Activated CD4-positive, alpha-beta T cell treated with anti-CD3 and anti-CD28 coated beads for 1 hour (primary cell): Measurements from ENCODE around the gene SCART1.
"Not testable (repeated sequence)": the region's sequence is repeated elsewhere in the genome, so short reads cannot be mapped to it uniquely, and the experiment has no call there.

Experiments
- DNase-seq: peaks from one replicate; pipeline ENCODE4 v3.0.0-alpha.2; 2020

The SCART1 gene

DNA sequence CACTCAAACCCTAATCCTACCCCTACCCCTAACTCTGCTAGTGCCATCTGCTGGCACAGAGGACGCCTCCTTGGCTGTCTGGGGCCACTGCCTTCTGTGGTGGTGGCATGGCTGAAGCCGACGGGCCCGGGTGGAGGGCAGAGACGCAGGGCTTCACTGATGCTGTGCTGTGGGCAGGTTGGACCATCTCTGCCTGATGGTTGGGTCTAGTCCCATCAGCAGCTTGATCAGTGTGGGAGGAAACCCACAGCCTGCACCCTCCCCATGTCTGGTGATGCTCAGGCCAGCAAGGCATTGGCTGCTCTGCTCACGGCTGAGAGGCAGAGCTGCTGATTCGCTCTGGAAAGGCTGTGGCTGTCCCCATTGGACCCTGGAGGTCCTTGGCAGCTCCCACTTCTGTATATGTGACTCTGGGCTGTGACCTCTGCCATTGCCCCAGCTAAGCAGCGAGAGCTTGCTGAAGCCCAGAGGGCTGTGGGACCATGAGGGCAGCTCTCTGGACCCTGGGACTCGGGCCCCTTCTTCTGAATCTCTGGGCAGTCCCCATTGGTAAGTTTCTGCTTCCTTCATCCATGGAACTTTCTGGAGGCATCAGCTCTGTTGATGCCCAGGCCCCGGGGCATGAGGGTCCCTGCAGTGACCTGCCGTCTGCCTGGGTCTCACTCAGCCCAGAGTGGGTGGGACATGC is at the start of gene SCART1:
Gene SCART1 (plus strand): TSS at position 430 of the 688 bp plus-strand sequence. CDS start 53 bp downstream, at position 483.
- DNase-seq: no peak

DNA sequence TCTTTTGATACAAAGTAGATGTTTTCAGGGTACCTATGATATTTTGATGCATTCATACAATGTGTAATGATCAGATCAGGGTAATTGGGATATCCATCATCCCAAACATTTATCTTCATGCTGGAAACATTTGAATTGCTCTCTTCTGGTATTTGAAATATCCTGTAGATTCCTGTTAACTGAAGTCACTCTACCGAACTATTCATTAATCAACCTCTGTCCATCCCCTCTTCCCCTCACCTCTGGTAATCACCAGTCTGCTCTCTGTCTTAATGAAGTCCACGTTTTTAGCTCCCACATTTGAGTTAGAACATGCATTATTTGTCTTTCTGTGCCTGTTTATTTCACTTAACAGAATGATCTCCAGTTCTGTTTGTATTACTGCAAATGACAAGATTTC is 48.5 kb upstream of the SCART1 start:
- no peak for DNase-seq

DNA sequence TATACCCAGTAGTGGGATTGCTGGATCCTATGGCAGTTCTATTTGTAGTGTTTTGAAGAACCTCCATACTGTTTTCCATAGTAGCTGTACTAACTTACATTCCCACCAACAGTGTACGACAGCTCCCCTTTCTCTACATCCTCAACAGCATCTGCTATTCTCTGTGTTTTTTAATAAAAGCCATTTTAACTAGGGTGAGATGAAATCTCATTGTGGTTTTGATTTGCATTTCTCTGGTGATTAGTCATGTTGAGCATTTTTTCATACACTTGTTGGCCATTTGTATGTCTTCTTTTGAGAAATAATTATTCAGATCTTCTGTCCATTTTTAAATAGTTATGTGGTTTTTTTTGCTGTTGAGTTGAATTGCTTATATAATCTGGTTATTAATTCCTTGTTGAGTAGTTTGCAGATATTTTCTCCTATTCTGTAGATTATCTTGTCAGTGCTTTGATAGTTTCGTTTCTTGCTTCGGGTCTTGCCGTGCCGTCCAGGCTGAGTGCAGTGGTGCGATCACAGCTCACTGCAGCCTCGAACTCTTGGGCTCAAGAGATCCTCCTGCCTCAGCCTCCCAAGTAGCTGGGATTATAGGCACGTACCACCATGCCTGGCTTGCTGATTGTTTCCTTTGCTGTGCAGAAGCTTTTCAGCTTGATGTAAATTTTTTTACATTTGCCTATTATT is 47.8 kb upstream of the SCART1 start:
- DNase-seq: no peak

DNA sequence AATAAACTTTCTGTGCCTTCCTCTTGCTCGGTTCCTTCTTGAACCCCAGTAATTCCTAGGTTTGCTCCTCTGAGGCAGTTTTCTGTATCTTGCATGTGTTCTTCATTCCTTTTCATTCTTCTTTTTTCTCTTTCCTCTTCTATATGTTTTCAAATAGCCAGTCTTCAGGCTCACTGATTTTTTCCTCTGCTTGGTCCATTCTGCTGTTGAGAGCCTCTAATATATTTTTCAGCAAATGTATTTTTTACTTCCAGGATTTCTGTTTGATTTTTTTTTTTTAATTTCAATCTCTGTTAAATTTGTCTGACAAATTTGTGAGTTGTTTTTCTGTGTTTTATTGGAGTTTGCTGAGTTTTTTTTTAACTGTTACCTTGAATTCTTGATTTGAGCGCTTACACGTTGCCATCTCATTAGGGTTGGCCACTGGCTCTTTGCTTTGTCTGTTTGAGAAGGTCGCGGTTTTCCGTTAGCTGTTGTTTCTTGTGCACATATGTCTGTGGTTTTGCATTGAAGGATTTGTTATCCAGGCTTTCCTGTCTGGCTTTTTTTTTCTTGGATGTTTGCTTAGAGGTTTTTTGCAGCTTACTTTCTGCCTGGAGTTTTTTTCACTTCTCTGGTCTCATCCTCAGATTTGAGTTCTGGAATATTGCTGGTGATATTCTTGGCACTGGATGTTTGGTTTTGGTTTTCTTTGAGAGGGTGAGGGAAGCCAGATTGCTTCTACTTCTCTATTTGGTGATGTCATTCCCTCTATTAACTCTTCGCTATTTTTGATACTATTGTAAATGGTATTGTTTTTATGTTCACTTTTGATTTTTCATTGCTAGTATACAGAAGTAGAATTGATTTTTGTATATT is 42.0 kb upstream of the SCART1 start:
- DNase-seq: no peak

DNA sequence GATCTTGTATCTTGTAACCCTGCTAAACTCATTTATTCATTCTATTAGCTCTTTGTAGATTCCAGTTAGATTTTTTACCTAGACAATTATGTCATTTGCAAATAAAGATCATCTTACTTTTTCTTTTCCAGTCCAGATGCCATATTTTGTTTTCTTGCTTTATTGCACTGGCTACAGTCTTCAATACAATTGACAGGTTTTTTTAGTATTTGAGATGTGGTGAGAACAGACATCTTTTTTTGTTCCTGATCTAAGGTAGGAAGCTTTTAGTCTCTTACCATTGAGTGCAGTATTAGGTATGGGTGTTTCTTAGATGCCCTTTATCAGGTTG is 41.4 kb upstream of the SCART1 start:
- no peak for DNase-seq

DNA sequence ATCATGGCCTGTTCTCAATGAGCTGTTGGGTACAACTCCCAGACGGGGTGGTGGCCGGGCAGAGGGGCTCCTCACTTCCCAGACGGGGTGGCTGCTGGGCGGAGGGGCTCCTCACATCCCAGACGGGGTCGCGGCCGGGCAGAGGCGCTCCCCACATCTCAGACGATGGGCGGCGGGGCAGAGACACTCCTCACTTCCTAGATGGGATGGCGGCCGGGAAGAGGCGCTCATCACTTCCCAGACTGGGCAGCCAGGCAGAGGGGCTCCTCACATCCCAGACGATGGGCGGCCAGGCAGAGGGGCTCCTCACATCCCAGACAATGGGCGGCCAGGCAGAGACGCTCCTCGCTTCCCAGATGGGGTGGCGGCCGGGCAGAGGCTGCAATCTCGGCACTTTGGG is 39.3 kb upstream of the SCART1 start:
- not testable (repeated sequence) for DNase-seq

DNA sequence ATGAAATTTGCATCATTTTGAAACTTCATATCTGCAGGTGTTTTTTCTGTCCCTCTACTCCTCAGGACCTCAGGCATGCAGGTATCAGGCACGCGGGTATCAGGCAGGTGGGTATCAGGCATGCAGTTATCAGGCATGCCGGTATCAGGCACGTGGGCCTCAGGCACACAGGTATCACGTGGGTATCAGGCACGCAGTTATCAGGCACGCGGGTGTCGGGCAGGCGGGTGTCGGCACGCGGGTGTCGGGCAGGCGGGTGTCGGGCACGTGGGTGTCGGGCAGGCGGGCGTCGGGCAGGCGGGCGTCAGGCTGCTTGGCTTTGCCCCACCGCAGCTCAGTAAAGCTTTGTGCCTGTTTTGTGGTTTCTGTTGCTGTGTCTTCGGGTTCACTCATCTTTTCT is 38.0 kb upstream of the SCART1 start:
- no peak for DNase-seq

DNA sequence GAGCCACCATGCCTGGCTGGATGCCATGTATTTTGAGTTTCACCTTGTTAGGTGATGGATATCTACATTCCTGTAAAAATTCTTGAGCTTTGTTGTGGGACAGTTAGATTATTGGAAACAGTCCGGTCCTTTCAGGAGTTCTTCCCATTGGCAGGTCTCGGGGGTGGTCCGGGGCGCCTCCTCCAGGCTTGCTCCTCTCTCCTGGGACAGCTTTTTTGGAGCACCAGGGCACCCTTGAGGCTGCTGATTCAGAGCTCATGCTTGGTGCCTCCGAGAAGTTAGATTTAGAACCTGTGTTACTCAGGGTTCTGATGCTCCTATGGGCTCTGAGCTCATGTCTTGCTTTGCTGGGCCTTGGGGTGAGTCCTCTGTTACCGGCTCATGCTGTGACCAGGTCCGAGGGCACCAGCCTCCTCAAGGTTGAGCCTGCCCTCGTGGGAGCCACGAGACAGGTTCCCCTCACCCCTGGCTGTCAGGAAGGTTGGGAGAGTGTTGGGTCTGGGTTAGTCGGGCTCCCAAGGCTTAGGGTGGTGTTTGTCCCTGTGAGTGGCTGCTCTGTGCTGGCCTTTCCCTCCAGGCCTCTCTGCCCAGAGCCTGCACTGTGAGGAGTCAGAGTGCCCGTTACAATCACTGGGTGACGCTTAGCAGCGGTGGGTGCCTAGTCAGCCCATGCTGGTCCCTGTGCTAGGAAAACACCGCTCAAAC is 35.3 kb upstream of the SCART1 start:
- no peak for DNase-seq

DNA sequence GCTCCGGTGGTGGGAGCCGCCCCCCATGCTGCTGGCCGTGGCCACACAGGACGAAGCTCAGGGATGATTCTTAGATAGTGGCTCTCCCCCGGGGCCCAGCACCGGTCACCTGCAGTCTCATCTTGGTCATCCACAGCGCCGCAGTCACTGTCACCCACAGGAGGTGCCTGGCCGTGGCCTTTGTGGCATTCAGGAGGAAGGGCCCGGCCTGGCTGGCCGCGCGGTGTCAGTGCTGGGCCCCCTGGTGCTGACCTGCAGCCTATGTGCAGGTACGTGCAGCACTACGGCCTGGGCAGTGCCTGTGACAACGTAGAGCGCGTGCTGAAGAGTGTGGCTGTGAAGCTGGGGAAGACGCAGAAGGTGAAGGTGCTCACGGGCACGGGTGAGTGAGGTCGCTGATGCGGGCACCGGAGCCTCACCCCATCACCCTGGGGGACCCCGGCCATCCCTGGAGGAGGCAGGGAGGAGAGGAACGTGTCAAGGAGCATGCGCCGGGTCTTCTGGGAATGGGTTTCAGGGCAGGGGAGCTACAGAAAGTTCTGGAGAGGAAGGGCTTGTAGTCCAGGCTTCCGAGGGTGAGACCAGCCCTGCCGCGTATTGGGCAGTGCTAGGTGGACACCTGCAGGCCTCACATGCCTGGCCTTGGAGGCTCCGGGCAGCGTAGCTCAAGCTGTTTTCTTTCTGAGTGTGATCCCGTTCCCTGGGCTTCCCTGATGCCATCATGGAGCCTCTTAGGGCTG is 34.4 kb upstream of the SCART1 start:
- DNase-seq: no peak

DNA sequence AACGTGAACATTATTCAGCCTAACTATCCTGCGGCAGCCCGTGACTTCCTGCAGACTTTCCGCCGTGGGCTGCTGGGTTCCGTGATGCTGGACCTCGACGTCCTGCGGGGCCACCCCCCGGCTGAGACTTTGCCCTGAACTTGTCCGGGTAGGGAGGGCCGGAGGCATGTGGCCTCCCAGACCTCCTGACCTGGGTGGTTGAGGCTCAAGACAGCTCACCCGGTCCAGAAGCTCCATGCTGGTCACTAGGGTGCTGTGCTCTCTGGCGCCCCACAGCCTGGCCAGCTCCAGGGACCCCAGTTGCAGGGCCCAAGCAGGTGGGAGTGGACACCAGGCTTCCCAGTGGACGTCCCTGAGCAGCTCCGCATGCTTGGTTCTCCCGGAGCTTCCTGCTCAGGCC is 33.7 kb upstream of the SCART1 start:
- no peak for DNase-seq

DNA sequence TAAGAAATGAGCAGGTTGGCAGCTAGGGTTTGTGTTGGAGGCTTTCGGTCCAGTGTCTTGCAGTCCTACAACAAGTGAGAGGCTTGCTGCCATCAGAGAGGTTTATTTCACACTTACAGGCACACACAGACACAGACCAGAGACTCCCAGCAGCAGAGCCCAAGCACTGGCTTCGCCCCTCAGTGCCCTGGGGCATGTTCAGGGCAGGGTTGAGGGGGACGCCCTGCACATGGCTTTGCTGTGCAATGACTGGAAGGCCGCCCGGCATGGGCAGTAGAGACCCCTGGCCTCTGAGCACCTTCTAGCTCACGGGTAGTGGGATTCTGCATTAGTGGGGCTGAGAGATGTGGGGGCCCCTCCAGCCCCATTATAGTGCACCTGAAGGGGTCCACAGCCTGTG is 33.2 kb upstream of the SCART1 start:
- no peak for DNase-seq

DNA sequence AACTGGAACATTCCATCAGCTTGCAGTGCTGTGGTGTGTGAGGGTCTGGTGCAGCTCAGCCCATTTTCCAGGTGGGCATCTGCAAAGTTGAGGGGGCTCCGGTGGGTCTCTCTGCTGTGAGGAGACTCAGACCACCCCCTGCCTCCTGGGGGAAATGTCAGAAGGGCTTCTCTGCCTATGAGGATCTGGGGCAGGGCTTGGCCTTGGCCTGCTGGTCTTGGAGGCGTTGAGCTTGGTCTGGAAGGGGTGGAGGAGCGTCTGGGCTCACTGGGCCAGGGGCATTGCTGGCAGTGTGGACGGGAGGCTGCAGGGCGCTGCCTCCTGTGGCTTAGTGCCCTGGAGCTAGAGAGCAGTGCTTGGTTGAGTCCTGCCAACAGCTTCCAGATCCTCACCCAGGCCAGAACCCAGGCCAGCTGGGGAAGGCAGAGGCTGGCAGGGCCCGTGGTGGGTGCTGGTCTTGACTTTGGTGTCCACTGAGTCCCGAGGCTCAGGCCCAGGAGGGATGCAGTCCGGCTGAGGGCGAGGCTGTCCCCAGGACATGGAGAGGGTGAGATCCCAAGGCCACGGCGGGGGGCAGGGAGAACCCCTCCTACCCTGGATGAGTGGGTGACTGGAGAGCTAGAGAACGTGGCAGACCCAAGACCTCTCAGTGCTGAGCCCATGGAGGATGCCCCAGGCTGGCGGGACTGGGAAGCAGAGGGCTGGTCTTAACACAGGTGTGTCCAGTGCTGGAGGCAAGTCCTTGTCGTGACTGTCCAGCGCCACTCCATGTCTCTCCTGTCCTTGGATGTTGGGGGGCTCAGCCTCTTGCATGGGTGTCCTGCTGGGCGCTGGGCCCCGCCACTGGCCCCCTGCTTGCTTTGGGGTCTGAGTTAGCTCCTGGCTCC is 32.2 kb upstream of the SCART1 start:
- no peak for DNase-seq

DNA sequence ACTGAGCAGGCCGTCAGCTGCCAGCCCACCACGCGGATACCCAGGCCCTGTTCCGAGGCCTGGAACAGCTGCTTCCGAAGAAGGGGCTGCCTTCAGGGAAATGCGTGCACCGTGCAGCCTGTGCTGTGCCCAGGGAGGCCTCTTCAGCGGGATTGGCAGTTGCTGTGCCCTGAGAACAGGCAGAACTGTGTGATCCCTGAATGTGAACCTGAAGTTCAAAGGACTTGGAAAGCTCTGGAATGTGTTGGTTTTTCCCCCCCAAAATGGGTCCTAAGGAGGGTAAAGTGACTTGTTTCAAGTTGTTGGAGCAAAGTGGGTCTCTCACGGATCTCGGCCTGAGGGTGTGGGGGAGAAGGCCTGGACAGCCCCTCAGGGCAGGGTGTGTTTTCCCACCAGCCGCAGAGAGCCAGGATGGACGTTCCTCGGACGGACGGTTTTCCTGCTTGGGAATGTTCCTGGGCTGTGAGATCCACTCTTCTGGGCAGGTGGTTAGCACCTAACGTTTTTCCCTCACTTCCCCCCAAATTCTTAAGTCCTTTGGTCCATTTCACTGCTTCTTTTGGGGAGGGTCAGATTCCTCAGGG is 31.4 kb upstream of the SCART1 start:
- DNase-seq: no peak

DNA sequence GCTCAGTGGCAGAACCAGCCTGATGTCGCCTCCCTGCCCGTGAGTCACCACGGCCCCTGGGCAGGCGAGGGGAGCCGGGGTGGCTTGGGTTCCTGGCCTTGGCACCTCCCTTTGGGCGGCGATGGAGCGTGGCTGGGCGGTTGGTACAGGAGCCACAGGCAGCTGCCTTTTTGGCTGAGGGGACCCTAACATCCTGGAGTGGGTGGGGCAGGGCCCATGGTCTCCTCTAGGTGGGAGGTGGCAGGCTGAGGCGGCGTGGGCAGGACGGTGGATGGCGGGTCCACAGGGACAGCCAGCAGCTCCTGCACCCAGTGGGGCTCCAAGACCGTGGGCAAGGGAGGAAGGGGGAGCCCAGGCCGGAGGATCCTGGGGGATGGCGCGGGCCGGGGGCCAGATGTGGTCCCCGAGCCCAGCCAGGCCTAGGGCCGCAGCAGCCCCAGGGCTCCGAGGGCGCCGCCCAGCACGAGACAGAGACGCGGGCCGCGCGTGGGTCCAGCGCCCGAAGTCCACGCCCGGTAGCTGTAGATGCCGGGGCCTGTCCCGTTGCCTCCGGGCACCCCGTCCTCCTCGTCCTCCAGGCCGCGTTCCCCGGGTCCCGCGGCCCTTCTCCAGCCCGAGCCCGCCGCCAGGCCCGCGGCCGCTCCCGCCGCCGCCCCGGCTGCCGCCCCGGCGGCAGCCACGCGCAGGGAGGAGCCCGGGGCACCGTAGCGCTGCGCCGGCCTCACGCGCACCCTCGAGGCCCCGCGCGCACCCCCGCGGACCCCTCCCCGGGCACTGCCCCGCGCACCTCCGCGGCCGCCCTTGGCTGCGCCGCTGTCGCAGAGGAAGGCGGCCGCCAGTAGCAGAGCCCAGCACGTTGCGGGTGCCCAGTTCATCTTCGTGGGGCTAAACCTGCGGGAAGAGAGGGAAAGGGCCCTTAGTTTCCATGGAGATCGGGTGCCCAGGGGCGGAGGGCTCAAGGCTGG is 30.7 kb upstream of the SCART1 start:
- no peak for DNase-seq

DNA sequence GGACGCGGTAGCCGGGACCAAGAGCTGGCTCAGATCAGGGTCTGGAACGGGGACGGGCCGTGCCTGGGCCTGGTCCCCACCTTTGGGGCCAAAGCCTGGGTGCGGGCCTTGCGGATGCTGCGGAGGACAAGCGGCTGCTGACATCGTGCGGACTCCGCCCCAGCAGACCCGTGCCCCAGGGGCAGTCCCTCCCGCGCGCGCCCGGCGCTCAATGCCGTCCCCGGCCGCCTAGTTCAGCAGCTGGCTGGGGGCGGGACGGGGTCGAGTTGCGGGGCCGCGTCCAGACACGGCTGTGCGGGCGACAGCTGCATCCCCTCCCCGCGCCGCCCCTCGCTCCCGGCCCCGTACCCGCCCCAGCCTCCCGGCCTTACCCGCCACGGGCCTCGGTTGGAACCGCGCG is 29.6 kb upstream of the SCART1 start:
- DNase-seq: not testable (repeated sequence)

DNA sequence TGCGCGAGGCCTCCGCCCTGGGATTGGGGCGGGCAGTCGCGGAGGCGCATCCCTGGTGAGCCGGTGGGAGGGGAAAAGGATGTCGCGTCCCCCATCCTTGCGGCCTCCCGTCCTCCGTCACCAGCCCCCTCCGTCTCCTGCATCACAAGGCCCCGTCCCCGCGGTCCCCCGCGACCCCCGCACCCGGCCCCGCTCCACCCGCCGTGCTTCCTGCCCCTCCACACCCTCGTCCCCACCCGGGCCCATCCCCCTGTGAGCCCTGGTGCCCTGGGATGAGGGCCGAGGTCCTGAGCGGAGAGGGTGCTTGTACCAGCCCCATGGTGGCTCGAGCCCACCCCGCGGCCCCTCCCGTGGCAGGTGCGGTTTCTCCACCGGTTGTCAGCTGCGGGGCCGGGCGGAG is 29.1 kb upstream of the SCART1 start, which contains the start of gene SPRN:
Gene SPRN (minus strand): TSS at position 25 of the 400 bp plus-strand sequence. CDS start 944 bp downstream, outside the sequence.
- not testable (repeated sequence) for DNase-seq

DNA sequence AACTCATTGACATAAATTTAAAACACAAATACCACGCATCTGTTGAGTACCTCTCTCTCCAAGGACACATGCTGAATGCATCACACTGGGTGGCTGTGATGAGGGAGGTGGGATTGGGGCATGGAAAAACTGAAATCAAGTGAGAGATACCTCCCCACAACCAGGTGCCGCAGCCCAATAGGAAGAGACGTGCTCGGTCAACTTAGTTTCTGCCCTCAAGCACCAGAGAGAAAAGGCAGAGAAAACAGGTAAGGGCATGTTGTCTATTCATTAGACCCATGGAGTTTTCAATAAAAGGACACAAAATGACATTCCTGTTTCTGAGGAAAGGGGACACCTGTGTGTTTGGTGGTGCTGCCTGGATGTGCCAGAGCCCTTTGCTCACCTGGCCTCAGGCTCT is 24.2 kb upstream of the SCART1 start:
- DNase-seq: not testable (repeated sequence)

DNA sequence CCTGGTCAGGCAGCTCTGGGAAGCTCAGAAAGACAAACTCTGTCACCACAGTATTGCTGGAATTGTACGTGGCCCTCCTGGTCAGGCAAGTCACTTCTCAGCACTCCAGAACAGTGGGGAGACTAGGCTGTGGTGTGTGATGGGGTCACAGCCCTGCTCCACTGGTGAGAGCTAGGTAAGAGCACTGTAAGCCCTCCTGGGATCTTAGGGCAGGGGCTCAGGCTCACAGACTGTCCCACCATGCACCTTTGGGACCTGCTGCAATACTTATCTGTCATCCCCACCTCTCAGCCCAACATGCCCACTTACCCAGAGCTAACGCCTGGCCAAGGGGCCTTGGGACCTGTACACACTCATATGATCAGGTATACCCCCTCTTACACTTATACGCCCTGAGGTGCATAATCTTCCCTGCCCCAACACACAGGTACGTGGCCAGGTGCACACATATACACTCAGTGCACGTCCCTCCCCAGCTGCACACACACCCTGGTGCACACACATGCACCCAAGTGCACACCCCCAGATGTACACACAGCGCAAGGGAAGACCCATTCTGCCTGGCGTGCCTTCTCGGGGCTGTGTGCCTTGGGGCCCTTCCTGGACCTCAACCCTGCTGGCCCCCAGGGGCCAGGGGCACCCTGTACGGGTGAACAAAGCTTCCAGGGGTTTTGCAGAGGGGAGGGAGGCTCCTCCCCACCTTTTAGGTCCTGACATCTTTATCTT is 21.7 kb upstream of the SCART1 start:
- DNase-seq: not testable (repeated sequence)

DNA sequence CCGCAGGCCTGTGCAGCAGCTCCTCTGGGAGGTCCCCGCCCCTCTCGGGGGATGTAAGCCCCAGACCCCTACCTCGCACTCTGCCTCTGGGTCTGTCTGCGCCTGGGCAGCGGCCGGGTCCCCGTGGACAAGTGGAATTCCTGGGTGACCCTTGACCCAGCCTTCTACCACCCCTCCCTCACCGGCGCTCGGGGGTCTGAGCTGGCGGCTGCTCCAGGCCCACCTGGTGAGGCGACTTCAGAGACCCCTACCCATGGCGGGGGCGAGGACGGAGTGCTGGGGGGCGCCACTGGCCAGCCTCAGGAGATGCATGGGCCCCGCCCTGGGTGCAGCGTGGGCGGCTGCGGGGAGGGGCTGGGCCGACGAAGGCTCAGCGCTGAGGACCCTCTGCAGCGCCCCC is 21.0 kb upstream of the SCART1 start:
- not testable (repeated sequence) for DNase-seq
